HG02970 (cell line): Measurements from ENCODE around the gene STON1.
"Not testable (repeated sequence)": the region's sequence is repeated elsewhere in the genome, so short reads cannot be mapped to it uniquely, and the experiment has no call there.

Source experiments
- ATAC-seq: cut with Tn5 transposase; IDR thresholded peaks from one replicate; pipeline ENCODE4 v1.9.1; 2021; ENCODE audit warnings: mild to moderate bottlenecking, moderate library complexity, moderate number of reproducible peaks; ENCODE audit not compliant: unreplicated experiment, low FRiP score

STON1 gene

GRCh38 chr2:48530033-48530811, at the start of gene STON1:
STON1 (plus strand) TSS chr2:48530154; CDS start chr2:48580634, 50,480 bp downstream.
- ATAC-seq = no peak

GRCh38 chr2:48480526-48480925, 49.4 kb upstream of the STON1 start:
- no peak for ATAC-seq

DNA sequence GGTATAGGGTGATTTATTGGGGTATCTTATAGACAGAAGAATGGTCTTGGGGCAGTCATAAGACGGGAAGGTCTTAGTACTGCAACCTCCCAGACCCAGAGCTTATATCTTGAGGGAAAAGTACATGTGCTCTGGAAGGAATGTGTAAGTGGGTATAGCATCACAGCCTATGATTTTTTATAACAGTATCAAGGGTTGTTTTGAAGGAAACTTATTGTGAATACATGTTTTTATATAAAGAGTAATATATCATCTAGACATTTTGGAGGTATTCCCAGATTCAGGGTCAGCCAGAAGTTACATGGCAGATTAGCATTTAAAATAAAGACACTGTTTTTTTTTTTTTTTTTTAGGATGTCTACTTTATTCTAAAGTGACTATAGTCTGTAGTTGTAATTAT, 47.6 kb upstream of the STON1 start:
- ATAC-seq = no peak

DNA sequence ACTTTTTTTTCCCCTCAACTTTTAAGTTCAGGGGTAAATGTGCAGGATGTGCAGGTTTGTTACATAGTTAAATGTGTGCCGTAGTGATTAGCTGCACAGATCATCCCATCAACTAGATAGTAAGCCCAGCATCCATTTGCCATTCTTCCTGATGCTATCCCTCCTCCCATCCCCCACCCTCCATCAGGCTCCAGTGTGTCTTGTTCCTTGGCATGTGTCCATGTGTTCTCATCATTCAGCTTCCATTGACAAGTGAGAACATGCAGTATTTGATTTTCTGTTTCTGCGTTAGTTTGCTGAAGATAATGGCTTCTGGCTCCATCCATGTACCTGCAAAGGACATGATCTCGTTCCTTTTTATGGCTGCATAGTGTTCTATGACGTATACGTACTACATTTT, 47.2 kb upstream of the STON1 start:
- ATAC-seq = no peak

DNA sequence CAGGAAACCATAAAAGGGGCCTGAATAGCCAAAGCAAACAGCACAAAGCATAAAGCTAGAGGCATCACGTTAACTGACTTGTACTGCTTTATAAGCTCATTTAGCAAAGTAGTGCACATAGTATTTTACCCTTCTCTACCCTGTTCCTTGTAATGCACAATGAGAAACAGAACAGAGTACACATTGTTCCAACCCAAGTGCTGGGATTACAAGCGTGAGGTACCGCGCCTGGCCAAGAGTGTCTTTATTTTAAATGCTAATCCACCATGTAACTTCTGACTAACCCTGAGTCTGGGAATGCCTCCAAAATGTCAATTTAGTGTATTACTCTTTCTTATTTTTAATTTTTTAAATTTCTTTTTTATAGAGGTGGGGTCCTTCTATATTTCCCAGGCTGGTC, 46.4 kb upstream of the STON1 start:
- ATAC-seq = no peak

- no peak for ATAC-seq
Observed at GRCh38 chr2:48483916-48484315, 46.0 kb upstream of the STON1 start.

DNA sequence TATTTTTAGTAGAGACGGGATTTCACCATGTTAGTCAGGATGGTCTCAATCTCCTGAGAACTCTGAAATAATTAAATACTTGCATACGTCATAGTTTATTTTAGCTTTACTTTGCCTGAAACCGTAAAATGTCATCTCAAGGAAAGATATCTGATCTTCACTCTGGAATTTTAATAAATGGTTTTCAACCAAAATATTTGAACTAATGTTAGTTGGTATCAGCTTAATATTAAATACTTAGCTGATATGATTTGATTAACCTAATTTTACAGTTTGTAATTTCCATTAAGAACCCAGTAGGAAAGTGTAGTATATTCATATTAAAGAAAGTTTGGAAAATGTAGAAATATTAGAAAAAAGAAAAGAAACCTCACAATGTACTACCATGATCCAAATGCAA, 41.4 kb upstream of the STON1 start:
- ATAC-seq = no peak

DNA sequence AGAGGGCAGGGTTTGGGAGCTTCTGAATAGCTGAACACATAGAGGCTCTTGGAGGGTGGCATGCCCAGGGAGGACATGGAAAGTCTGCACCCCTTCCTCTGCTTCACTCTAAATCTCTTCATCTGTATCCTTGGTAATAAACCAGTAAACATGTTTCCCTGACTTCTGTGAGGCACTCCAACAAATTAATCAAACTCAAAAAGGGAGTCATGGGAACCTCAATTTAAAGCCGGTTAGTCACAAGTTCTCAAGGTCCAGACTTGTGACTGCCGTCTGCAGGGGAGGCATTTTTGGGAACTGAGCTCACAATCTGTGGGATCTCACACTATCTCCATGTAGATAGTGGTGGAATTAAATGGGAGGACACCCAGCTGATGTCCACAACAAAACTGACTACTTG, 33.1 kb upstream of the STON1 start:
- no peak for ATAC-seq

GRCh38 chr2:48504647-48505327, 25.2 kb upstream of the STON1 start:
- no peak for ATAC-seq

GRCh38 chr2:48507111-48507510, 22.8 kb upstream of the STON1 start:
- ATAC-seq = no peak

GRCh38 chr2:48508461-48509124, 21.4 kb upstream of the STON1 start:
- ATAC-seq = no peak

DNA sequence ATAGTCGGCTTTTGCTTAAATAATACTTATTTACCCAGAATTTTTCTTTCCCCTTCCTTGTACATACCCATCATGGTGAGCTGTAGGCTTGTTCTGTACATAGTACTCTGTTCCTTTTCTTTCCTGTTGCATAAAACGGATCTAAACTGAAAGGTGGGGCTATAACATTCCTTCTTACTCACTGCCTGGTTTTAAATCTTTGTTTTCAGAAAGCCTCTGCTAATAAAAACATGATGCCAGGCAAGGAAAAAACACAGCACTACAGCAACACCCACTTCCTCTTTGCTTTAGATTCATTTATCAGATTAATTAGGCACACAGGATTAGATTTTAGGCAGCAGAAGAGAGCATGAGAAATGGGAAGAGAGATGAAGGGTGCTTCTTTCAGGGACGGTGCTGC, 19.6 kb upstream of the STON1 start:
- ATAC-seq = no peak

GRCh38 chr2:48511849-48512470, 18.0 kb upstream of the STON1 start:
- no peak for ATAC-seq

GRCh38 chr2:48512571-48512970, 17.4 kb upstream of the STON1 start:
- ATAC-seq = no peak

- no peak for ATAC-seq
Observed at GRCh38 chr2:48514348-48515003, 15.5 kb upstream of the STON1 start.

GRCh38 chr2:48515513-48515985, 14.4 kb upstream of the STON1 start:
- no peak for ATAC-seq

- no peak for ATAC-seq
Observed at GRCh38 chr2:48519593-48519992, 10.4 kb upstream of the STON1 start.

DNA sequence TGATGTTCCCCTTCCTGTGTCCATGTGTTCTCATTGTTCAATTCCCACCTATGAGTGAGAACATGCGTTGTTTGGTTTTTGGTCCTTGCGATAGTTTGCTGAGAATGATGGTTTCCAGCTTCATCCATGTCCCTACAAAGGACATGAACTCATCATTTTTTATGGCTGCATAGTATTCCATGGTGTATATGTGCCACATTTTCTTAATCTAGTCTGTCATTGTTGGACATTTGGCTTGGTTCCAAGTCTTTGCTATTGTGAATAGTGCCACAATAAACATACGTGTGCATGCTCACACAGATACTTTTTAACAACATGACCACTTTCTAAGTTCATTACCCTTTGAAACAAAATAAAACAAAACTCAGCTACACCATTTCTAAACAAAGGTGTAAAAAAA, 5.2 kb upstream of the STON1 start:
- not testable (repeated sequence) for ATAC-seq

- no peak for ATAC-seq
Observed at GRCh38 chr2:48525269-48525943, 4.5 kb upstream of the STON1 start.
